ENCODE results near the gene INTS11. TPM values are rescaled to one million over a fixed set of nuclear protein-coding genes. Genes with fewer than 3 reads are reported as not detected.

The INTS11 gene
- total and polyA plus RNA-seq, 12 donors, result 53.0 to 601 (median 88.8) TPM

DNA sequence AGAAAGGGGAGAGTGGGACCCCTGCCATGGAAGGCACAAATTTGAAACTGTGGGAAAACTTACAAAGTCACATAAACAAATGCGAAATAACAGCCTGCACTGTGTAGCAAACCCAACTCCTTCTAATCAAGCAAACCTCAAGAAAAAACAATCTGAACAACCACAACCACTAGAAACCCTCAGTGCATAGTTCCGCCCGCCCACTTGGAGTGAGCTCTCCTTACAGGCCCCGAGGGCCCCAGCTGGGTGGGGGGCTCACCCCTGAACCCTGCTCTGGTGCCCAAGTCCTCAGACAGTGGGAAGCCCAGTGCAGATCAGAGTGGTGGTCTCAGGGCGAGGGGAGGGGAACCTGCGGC is 34.8 kb upstream of the INTS11 start:
- TF ChIP-seq CTCF (IDR thresholded peaks at IDR 0.05) (no peak), POLR2A (IDR thresholded peaks at IDR 0.05) (no peak)
- 50 to 60% (median 57%) methylated on average over 5 to 6 of the region's 6 CpGs for WGBS, 4 donors
- H3K4me1 ChIP-seq (replicated peaks in 1 of 2), result peaks cover 0 to 4% of the 10 kb centered on the region in 2 donors
- no peaks in the 10 kb centered on the region for H3K36me3 ChIP-seq (replicated peaks in 1 of 2)
- DNase-seq, result no peak
- intact Hi-C loops (cut with DNase I), result no loop called here
- no peak overlapping the region for H3K4me3 ChIP-seq
- H3K9me3 ChIP-seq (replicated peaks in 1 of 3), result no peaks in the 10 kb centered on the region
- peak overlapping the region in 3 of 5 donors; percentile 67 to 87 (median 72) for H3K27ac ChIP-seq
- peaks cover 7% of the 10 kb centered on the region for H3K27me3 ChIP-seq

DNA sequence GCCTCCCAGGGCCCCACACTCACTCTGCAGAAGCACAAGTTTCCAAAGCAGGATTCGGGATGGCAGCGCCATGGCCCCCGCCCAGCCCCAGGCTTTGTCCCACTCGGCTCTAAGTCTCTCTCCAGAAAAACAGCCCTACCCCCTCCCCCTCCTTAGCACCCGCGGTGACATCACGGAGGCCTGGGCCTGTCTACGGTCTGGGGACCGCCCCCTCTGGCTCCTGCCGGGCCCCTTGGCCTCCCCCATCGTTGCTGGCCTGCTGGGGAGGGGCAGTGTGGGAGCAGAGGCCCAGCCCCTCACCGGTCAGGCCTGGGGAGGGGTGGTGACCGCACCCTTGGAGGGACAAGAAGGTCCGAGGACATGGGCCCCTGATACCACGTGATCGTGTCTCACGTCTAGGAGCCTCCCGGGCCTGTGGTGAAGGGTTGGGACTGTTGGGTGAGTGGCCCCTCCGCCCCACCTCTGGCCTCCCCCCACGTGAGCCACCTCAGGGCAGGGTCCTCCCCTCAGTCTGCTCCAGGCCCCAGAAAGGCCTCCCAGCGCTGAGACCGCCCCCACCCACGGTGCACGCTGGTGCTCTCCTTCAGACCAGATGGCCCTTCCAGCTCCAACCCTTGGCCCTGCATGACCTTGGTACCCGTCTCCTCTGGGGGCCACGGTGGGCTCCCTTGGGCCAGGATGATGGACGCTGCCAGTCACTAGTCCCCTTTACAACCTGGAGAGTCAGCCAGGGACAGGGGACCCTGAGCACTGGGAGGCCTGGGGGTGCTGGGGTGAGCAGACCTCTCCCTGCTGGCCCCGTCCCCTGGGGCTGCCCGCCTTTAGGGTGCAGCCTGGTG is 34.2 kb upstream of the INTS11 start, which contains the start of gene MXRA8:
TSS of gene MXRA8 (minus strand) at position 123 of the 839 bp plus-strand sequence. CDS start at position 72, 51 bp downstream.
- H3K9me3 ChIP-seq (replicated peaks in 1 of 3), result no peaks in the 10 kb centered on the region
- peak within 1 kb of the TSS in 1 of 4 donors; percentile 51 for H3K4me3 ChIP-seq
- DNase-seq, result peak in 4 of 7 donors; percentile 28 to 52 (median 42)
- H3K36me3 ChIP-seq (replicated peaks in 1 of 2), result no peaks in the 10 kb centered on the region
- intact Hi-C loops (cut with DNase I), result no loop called here
- H3K27ac ChIP-seq, result peak within 1 kb of the TSS in 3 of 5 donors; percentile 67 to 87 (median 72)
- H3K4me1 ChIP-seq (replicated peaks in 1 of 2), result peaks cover 0 to 4% of the 10 kb centered on the region in 2 donors
- TF ChIP-seq POLR2A (IDR thresholded peaks at IDR 0.05) (no peak), CTCF (IDR thresholded peaks at IDR 0.05) (no peak)
- WGBS, 4 donors, result 23 to 47% (median 32%) methylated on average over 10 to 29 of the region's 29 CpGs
- peaks cover 13% of the 10 kb centered on the region for H3K27me3 ChIP-seq

- peak in 1 of 7 donors; percentile 12 for DNase-seq
- intact Hi-C loops (cut with DNase I), result no loop called here
- Histone ChIP-seq H3K27me3 (peaks cover 20% of the 10 kb centered on the region), H3K9me3 (replicated peaks in 1 of 3) (no peaks in the 10 kb centered on the region), H3K4me3 (peak overlapping the region in 1 of 4 donors; percentile 51), H3K27ac (peak overlapping the region in 3 of 5 donors; percentile 67 to 87 (median 72)), H3K4me1 (replicated peaks in 1 of 2) (peaks cover 0 to 4% of the 10 kb centered on the region in 2 donors), H3K36me3 (replicated peaks in 1 of 2) (no peaks in the 10 kb centered on the region)
- 30 to 45% (median 34%) methylated on average over 17 to 18 of the region's 18 CpGs; no CpG with 5 or more reads in 1 of the 4 donors for WGBS, 4 donors
- TF ChIP-seq CTCF (IDR thresholded peaks at IDR 0.05) (no peak), POLR2A (IDR thresholded peaks at IDR 0.05) (no peak)
These were observed 33.5 kb upstream of the INTS11 start for GRCh38 chr1:1357871-1358432.

DNA sequence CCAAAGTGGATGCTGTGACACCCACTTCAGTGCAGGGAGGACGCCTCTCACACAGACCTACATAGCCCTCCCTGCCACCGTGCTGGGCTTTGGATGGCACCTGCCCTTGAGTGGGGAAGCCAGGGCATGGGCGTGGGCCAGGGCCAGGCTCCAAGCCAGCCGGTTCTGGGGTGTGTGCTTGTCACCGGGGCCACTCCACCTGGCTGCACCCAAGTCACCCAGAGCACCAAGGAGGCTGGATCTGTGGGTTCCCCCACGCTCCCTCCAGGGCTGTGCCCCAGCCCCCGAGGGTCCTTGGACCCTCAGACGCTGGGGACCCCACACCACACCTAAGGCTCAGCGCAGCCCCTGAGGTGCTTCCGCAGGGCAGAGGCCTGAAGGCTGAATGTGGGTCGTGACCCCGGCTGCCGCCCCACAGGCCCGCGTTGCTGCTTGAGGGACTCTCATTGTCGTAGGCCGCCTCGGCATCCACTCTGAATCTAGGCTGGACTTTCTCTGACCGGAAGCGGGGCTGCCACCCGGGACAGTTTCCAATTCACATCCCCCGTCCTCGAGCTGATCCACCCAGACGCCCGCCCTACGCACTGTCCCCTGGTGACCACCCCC is 32.4 kb upstream of the INTS11 start:
- H3K27ac ChIP-seq, result peak overlapping the region in 3 of 5 donors; percentile 19 to 87 (median 72)
- no peaks in the 10 kb centered on the region for H3K9me3 ChIP-seq (replicated peaks in 1 of 3)
- DNase-seq, result peak in 3 of 7 donors; percentile 9 to 24 (median 19)
- intact Hi-C loops (cut with DNase I), result no loop called here
- no peaks in the 10 kb centered on the region for H3K36me3 ChIP-seq (replicated peaks in 1 of 2)
- TF ChIP-seq POLR2A (IDR thresholded peaks at IDR 0.05), result no peak
- no peak for TF ChIP-seq CTCF (IDR thresholded peaks at IDR 0.05)
- peaks cover 20% of the 10 kb centered on the region for H3K27me3 ChIP-seq
- 25 to 53% (median 50%) methylated on average over 5 to 26 of the region's 26 CpGs; no CpG with 5 or more reads in 1 of the 4 donors for WGBS, 4 donors
- H3K4me3 ChIP-seq, result peak overlapping the region in 1 of 4 donors; percentile 51
- H3K4me1 ChIP-seq (replicated peaks in 1 of 2), result peaks cover 0 to 4% of the 10 kb centered on the region in 2 donors
